GM12864 (cell line): ENCODE measurements around the gene CAPN5.
A peak's percentile ranks its signal among the peaks of the same experiment; 100 is the strongest.

Experiments
- DNase-seq: peaks from one replicate; pipeline ENCODE4 v3.0.0-alpha.2; 2011; ENCODE audit warnings: low read depth
- H3K4me3 ChIP-seq: 2 replicates; pipeline ENCODE4 v1.5.1; 2011; ENCODE audit warnings: mild to moderate bottlenecking, low read depth, low read length, control low read depth
- CTCF ChIP-seq: IDR thresholded peaks from 2 replicates; pipeline ENCODE4 v1.5.1; 2011; ENCODE audit warnings: low read depth, mild to moderate bottlenecking, moderate library complexity, low read length, control low read depth, inconsistent platforms; ENCODE audit errors: missing control alignments

Gene CAPN5

GRCh38 chr11:77100166-77101042 is 33.6 kb downstream of the CAPN5 start:
- no peak for DNase-seq
- TF ChIP-seq CTCF = no peak
- no peak overlapping the region for H3K4me3 ChIP-seq

- H3K4me3 ChIP-seq = no peak overlapping the region
- no peak for DNase-seq
- peak; percentile 57 for TF ChIP-seq CTCF
Measured at GRCh38 chr11:77101043-77101537, 34.3 kb downstream of the CAPN5 start.

GRCh38 chr11:77102246-77103210 is 35.8 kb downstream of the CAPN5 start, which contains the start of gene OMP:
Gene OMP (plus strand): TSS chr11:77102840. CDS start chr11:77102840, 0 bp downstream.
- TF ChIP-seq CTCF = no peak
- H3K4me3 ChIP-seq = no peak within 1 kb of the TSS
- DNase-seq = no peak

- no peak for DNase-seq
- no peak overlapping the region for H3K4me3 ChIP-seq
- no peak for TF ChIP-seq CTCF
Measured at GRCh38 chr11:77103319-77103718, 36.5 kb downstream of the CAPN5 start.

- DNase-seq = no peak
- TF ChIP-seq CTCF = no peak
- H3K4me3 ChIP-seq = no peak overlapping the region
Measured at GRCh38 chr11:77104727-77105126, 38.0 kb downstream of the CAPN5 start.

- DNase-seq = no peak
- no peak for TF ChIP-seq CTCF
- no peak overlapping the region for H3K4me3 ChIP-seq
Measured at GRCh38 chr11:77106321-77106720, 39.5 kb downstream of the CAPN5 start.
